Measurements from ENCODE around the gene WNK2. TPM values are rescaled to one million over a fixed set of nuclear protein-coding genes. Genes with fewer than 3 reads are reported as not detected.
A peak's percentile ranks its signal among the peaks of the same experiment; 100 is the strongest.

The WNK2 gene
- total RNA-seq, 1 experiment from 2014 or later = 69.4 TPM

- H3K4ac ChIP-seq (ENCODE audit: low read depth, low read length) = no peak overlapping the region
- H3T11ph ChIP-seq (ENCODE audit: low read length) = no peak overlapping the region
- H4K20me1 ChIP-seq (ENCODE audit: control insufficient read depth, insufficient read depth, insufficient read length) = peaks cover 2% of the 10 kb centered on the region
- no peak overlapping the region for H4K91ac ChIP-seq (ENCODE audit: insufficient read length, low read depth, low read length)
- DNase-seq = peak; percentile 22
- H3K4me2 ChIP-seq (ENCODE audit: insufficient read depth, insufficient read length, low read length) = no peak overlapping the region
- H3K23me2 ChIP-seq (ENCODE audit: insufficient read length, low read depth, low read length, poor library complexity, severe bottlenecking) = no peaks in the 10 kb centered on the region
- Mint-ChIP-seq H3K27ac (no peak overlapping the region; a peak in 1 of 7 replicates), H3K4me1 (0 out of 4 replicates have a peak, but pooled peaks cover 0 to 7% of the 10 kb centered on the region in 2 experiments), H3K27me3 (ENCODE audit: low read depth) (no peaks in the 10 kb centered on the region; the same call in 1 of the 2 replicates), H3K9me3 (no peaks in the 10 kb centered on the region), H3K36me3 (ENCODE audit: insufficient read depth in 1 of 3, low read depth in 3 of 3) (peaks cover 8 to 11% (median 10%) of the 10 kb centered on the region in 3 experiments), H3K4me3 (no peak overlapping the region)
- H3K18ac ChIP-seq (ENCODE audit: insufficient read length, low read depth, low read length) = no peak overlapping the region
- no CpG with 5 or more reads among the region's 33 CpGs for whole genome bisulfite sequencing (ENCODE audit: extremely low coverage, insufficient read length, low lambda C conversion rate)
- no peak overlapping the region for H3K9ac ChIP-seq (ENCODE audit: extremely low read depth, insufficient read length, low read length)
- H4K5ac ChIP-seq (ENCODE audit: insufficient read length, low read depth, low read length) = no peak overlapping the region
- no peak overlapping the region for H3K23ac ChIP-seq (ENCODE audit: insufficient read length, low read depth, low read length)
- H2BK5ac ChIP-seq (ENCODE audit: insufficient read length, low read length) = no peak overlapping the region
- H3K79me2 ChIP-seq (ENCODE audit: insufficient read depth, low read length) = no peaks in the 10 kb centered on the region
- H3K9me3 ChIP-seq (ENCODE audit: control insufficient read depth, low read depth, low read length) = no peaks in the 10 kb centered on the region
- no peak for TF ChIP-seq CTCF (conservative IDR thresholded peaks at IDR 0.05)
- H3K4me1 ChIP-seq (ENCODE audit: insufficient read depth, low read length) = no peaks in the 10 kb centered on the region
- no peaks in the 10 kb centered on the region for H3K79me1 ChIP-seq (ENCODE audit: insufficient read depth, low read depth, low read length, poor library complexity, severe bottlenecking)
- no peak overlapping the region for H4K8ac ChIP-seq (replicated peaks; ENCODE audit: insufficient read length, low read depth, low read length)
- H2BK12ac ChIP-seq (ENCODE audit: insufficient read length, low read depth, low read length) = no peak overlapping the region
- no peak overlapping the region for H3K56ac ChIP-seq (ENCODE audit: insufficient read length, low read depth, low read length)
- no peak overlapping the region for H2BK15ac ChIP-seq (ENCODE audit: low read depth, low read length)
- no peak overlapping the region for H2AK5ac ChIP-seq (ENCODE audit: insufficient read length, low read length)
- no peak overlapping the region for H3K27ac ChIP-seq (ENCODE audit: insufficient read length, low read depth, low read length)
- no peaks in the 10 kb centered on the region for H3K27me3 ChIP-seq (ENCODE audit: insufficient read depth, low read length)
- no peak overlapping the region for H3K14ac ChIP-seq (ENCODE audit: insufficient read depth, low read length)
- no peak overlapping the region for H2BK120ac ChIP-seq (ENCODE audit: low read depth, low read length, poor library complexity, severe bottlenecking)
- no peak overlapping the region for H2AFZ ChIP-seq (ENCODE audit: low read length)
- H2BK20ac ChIP-seq (ENCODE audit: low read depth, low read length, poor library complexity, severe bottlenecking) = no peak overlapping the region
Measured at GRCh38 chr9:93258818-93259489, 75.0 kb downstream of the WNK2 start.

All from H9 (cell line).